HG03280 (cell line): ENCODE results near the gene TMBIM4.

ENCODE experiments used
- ATAC-seq: cut with Tn5 transposase; IDR thresholded peaks from one replicate; pipeline ENCODE4 v1.9.1; 2021; ENCODE audit warnings: mild to moderate bottlenecking, moderate library complexity; ENCODE audit not compliant: unreplicated experiment

The TMBIM4 gene

GRCh38 chr12:66103016-66103913 is 66.5 kb downstream of the TMBIM4 start:
- no peak for ATAC-seq

- ATAC-seq: no peak
Measured at GRCh38 chr12:66092559-66093269, 77.1 kb downstream of the TMBIM4 start.

GRCh38 chr12:66090157-66090556 is 79.6 kb downstream of the TMBIM4 start:
- ATAC-seq: no peak

- ATAC-seq: peak; percentile 77
Measured at GRCh38 chr12:66087365-66087943, 82.3 kb downstream of the TMBIM4 start.

- no peak for ATAC-seq
Measured at GRCh38 chr12:66085998-66086397, 83.8 kb downstream of the TMBIM4 start.
